Uterus (tissue), 4 donors: ENCODE data around the gene KLHL17. TPM values are rescaled to one million over a fixed set of nuclear protein-coding genes. Genes with fewer than 3 reads are reported as not detected.

ENCODE experiments used
- DNase-seq, 2 donors: peaks; one replicate each; pipeline ENCODE4 v3.0.0-alpha.2; 2019 to 2020
- H3K27ac ChIP-seq, 2 donors: fragments of 200-600 bp; sonication (generic); 1 replicate in 1 of 2; 2 replicates in 1 of 2; pipeline ENCODE4 v1.5.1; 2016 to 2018
- H3K27me3 ChIP-seq, 2 donors: fragments of 200-600 bp; sonication (generic); one replicate each; pipeline ENCODE4 v1.5.1; 2018 to 2019; ENCODE audit warnings: control low read depth in 1 of 2
- H3K36me3 ChIP-seq, 2 donors: fragments of 200-600 bp; sonication (generic); one replicate each; pipeline ENCODE4 v1.5.1; 2019; ENCODE audit warnings: control low read depth in 1 of 2
- H3K4me1 ChIP-seq, 2 donors: fragments of 200-600 bp; sonication (generic); one replicate each; pipeline ENCODE4 v1.5.1; 2018 to 2019; ENCODE audit warnings: control low read depth in 1 of 2
- H3K4me3 ChIP-seq, 2 donors: fragments of 200-600 bp; sonication (generic); 1 replicate in 1 of 2; 2 replicates in 1 of 2; pipeline ENCODE4 v1.5.1; 2018 to 2019; ENCODE audit warnings: mild to moderate bottlenecking in 1 of 2
- H3K9me3 ChIP-seq, 2 donors: fragments of 200-600 bp; sonication (generic); one replicate each; pipeline ENCODE4 v1.5.1; 2019; ENCODE audit warnings: control low read depth in 1 of 2
- CTCF ChIP-seq, 4 experiments: fragments of 200-600 bp in 2 of 4; fragments of 450-650 bp in 2 of 4; sonication (generic) in 2 of 4; IDR thresholded peaks; one replicate each; pipeline ENCODE4 v1.5.1; 2016 to 2019; ENCODE audit warnings: antibody characterized with exemption in 4 of 4, mild to moderate bottlenecking in 2 of 4, moderate library complexity in 1 of 4
- POLR2A ChIP-seq, 2 donors: fragments of 450-650 bp; IDR thresholded peaks; one replicate each; pipeline ENCODE4 v1.6.1; 2016; ENCODE audit warnings: antibody characterized with exemption in 2 of 2, mild to moderate bottlenecking in 1 of 2, moderate library complexity in 1 of 2
- intact Hi-C: fragments of 100-400 bp; cut with DNase I; formaldehyde crosslinking; loops from one replicate; pipeline ENCODE4 v1.15.1; 2023; ENCODE audit warnings: low total_unique reads
- total RNA-seq, 4 donors: library from RNA; depleted of rRNA in 3 of 4; stranded (reverse); fragments of >200 nt in 3 of 4; gene quantifications; one replicate each; pipeline versions ENCODE4 v1.1.0 to v1.2.4, GENCODE V29; 2014 to 2023
- donor health status: DM: yes; HTN: yes; CAD: no.

Gene KLHL17
- total RNA-seq, 4 donors from 2014 or later, result 1.8 to 15.3 (median 9.6) TPM

- H3K4me3 ChIP-seq, result no peak overlapping the region
These were observed 40.4 kb upstream of the KLHL17 start for GRCh38 chr1:920010-920409.

DNA sequence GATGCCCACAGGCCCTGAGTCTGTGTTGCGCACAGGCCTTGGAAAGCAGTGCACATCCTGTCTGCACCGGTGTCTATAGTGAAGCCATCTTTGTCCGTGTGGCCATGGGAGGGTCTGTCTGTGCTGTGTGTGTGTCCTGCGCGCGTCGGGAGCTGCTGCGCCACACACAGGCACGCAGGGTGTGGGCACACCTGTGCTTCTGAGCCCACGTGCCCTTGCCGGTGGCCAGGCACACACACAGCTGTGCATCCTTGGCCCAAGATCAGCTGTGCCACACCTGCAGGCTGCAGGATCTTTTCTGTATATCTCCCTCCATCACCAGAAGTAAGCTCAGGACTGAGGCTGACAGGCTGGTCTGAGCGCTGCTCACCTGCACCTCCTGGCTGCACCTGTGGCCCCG, 39.9 kb upstream of the KLHL17 start:
- intact Hi-C loops, result no loop called here
- TF ChIP-seq POLR2A (IDR thresholded peaks at IDR 0.05) (no peak), CTCF (IDR thresholded peaks at IDR 0.05) (no peak)
- Histone ChIP-seq H3K36me3 (no peaks in the 10 kb centered on the region), H3K4me1 (peaks cover 10 to 64% of the 10 kb centered on the region in 2 donors), H3K9me3 (no peaks in the 10 kb centered on the region), H3K4me3 (no peak overlapping the region), H3K27me3 (no peaks in the 10 kb centered on the region), H3K27ac (no peak overlapping the region)
- DNase-seq, result no peak

More at GRCh38 chr1:920010-920409, 40.4 kb upstream of the KLHL17 start:
- DNase-seq, result no peak
- H3K27ac ChIP-seq, result no peak overlapping the region
- no peaks in the 10 kb centered on the region for H3K9me3 ChIP-seq
- intact Hi-C loops, result no loop called here
- H3K36me3 ChIP-seq, result no peaks in the 10 kb centered on the region
- H3K27me3 ChIP-seq, result no peaks in the 10 kb centered on the region
- no peak for TF ChIP-seq POLR2A (IDR thresholded peaks at IDR 0.05)
- TF ChIP-seq CTCF (IDR thresholded peaks at IDR 0.05), result no peak
- peaks cover 10 to 59% of the 10 kb centered on the region in 2 donors for H3K4me1 ChIP-seq

DNA sequence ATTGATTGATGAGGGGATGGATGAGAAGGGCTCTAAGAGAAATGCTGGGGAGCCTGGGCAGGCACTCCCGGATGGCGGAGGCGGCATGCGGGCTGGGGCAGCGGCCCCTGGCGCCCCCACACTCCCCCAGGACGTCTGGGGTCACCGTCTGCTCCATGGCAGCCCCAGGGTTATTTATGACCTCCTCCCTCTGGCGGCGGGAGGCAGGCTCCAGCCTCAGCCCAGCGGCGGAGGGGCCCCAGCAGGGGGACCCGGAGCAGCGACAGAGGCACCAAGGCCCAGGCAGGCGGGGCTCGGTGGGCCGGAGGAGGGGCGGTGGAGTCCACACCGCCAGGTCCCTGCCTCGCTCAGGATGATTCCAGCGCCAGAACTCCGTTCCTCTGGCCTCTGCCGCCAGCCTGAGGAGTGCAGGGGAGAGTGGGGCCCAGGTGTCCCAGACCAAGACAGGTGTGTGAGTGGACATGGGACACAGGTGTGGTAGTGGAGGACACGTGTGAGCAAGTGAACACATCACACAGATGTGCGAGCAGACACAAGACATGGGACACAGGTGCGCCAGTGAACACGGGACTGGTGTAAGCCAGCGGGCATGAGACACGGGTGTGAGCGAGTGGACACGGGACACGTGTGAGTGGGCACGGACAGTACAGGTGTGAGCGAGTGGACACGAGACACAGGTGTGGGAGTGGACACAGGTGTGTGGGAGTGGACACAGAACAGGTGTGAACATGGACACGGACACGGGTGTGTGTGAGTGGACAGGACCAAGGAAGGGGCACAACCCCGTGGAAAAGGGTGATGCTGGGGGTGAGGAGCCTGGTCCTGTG, 39.2 kb upstream of the KLHL17 start:
- TF ChIP-seq CTCF (IDR thresholded peaks at IDR 0.05) (peak; percentile 39 to 64 (median 51)), POLR2A (IDR thresholded peaks at IDR 0.05) (peak in 1 of 2 donors; percentile 10)

DNA sequence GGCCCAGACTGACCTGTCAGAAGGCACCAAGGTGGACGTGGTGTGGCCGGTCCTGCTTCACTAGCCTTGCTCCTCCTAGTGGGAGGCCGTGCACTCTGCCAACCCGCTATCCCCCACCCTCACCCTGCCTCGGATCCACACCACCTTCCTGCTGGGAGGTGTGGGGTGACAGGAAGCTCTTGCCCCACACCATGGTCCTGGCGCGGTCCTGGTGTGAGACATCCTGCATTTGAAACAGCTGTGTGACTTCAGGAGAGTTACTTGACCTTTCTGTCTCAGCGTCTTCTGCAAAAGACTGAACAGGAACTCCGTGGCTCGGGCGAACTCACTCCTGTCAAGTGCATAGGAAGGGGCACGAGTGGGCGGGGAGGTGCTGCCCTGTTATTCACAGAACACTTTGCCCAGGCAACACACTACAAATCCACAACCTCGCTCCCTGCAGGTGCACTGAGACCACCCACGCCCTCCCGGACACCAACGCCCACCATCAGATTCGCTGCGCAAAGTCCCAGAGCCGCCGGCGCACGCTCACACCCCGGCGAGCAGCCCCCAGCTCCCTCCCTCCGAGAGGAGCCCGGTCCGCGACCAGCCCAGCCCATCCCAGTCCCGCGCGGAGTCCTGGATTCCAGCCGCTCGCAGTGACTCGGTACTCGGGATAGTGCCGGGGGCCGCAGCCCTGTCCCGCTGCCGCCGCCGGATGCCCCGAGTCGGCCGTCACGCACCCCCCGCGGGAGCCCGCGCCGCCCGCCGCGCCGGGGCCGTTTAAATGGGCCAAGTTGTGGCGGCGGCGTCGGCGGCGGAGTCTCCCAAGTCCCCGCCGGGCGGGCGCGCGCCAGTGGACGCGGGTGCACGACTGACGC, 37.0 kb upstream of the KLHL17 start, which contains the start of gene SAMD11:
Gene SAMD11 (plus strand): TSS at position 793 of the 860 bp plus-strand sequence. CDS start 509 bp downstream, outside the sequence.
- DNase-seq, result peak; percentile 74 to 87
- Histone ChIP-seq H3K27me3 (no peaks in the 10 kb centered on the region), H3K4me3 (peak within 1 kb of the TSS; percentile 13 to 40), H3K27ac (no peak within 1 kb of the TSS), H3K36me3 (no peaks in the 10 kb centered on the region), H3K9me3 (no peaks in the 10 kb centered on the region), H3K4me1 (peaks cover 10 to 48% of the 10 kb centered on the region in 2 donors)
- no peak for TF ChIP-seq POLR2A (IDR thresholded peaks at IDR 0.05)
- TF ChIP-seq CTCF (IDR thresholded peaks at IDR 0.05), result no peak
- intact Hi-C loops, result no loop called here

More for the DNA sequence above, 39.2 kb upstream of the KLHL17 start:
- no peaks in the 10 kb centered on the region for H3K27me3 ChIP-seq
- peaks cover 10 to 64% of the 10 kb centered on the region in 2 donors for H3K4me1 ChIP-seq
- intact Hi-C loops, result no loop called here
- peak; percentile 63 to 79 for DNase-seq
- no peak overlapping the region for H3K4me3 ChIP-seq
- H3K9me3 ChIP-seq, result no peaks in the 10 kb centered on the region
- no peaks in the 10 kb centered on the region for H3K36me3 ChIP-seq
- no peak overlapping the region for H3K27ac ChIP-seq
